GM12878 (cell line): ENCODE results near the gene C14orf93. TPM values are rescaled to one million over a fixed set of nuclear protein-coding genes. Genes with fewer than 3 reads are reported as not detected.

Source experiments
- BACH1 ChIP-seq: fragments of 450-650 bp; IDR thresholded peaks from 2 replicates; pipeline ENCODE4 v1.6.1; 2017; ENCODE audit warnings: mild to moderate bottlenecking, borderline replicate concordance
- DPF2 ChIP-seq: fragments of 450-650 bp; IDR thresholded peaks from 2 replicates; pipeline ENCODE4 v1.6.1; 2017; ENCODE audit warnings: mild to moderate bottlenecking
- ETV6 ChIP-seq, 2 experiments: fragments of 450-650 bp in 1 of 2; IDR thresholded peaks in 1 of 2; conservative IDR thresholded peaks in 1 of 2; 2 replicates each; pipeline ENCODE4 v1.6.1; 2014; ENCODE audit warnings: antibody characterized with exemption in 1 of 2, borderline replicate concordance in 1 of 2, low read depth in 1 of 2, mild to moderate bottlenecking in 1 of 2, moderate library complexity in 1 of 2
- HDAC2 ChIP-seq: fragments of 200-600 bp; sonication (generic); IDR thresholded peaks from 2 replicates; pipeline ENCODE4 v1.6.1; 2017
- IRF4 ChIP-seq: IDR thresholded peaks from 2 replicates; pipeline ENCODE4 v1.6.1; 2011; ENCODE audit warnings: low read depth, low read length
- KDM1A ChIP-seq: fragments of 200-600 bp; sonication (generic); IDR thresholded peaks from 2 replicates; pipeline ENCODE4 v1.6.1; 2016; ENCODE audit warnings: borderline replicate concordance
- LARP7 ChIP-seq: fragments of 450-650 bp; IDR thresholded peaks from 2 replicates; pipeline ENCODE4 v1.6.1; 2017; ENCODE audit warnings: mild to moderate bottlenecking
- MTA3 ChIP-seq: IDR thresholded peaks from 2 replicates; pipeline ENCODE4 v1.6.1; 2012; ENCODE audit warnings: low read length, inconsistent platforms, borderline replicate concordance
- NFIC ChIP-seq: IDR thresholded peaks from 2 replicates; pipeline ENCODE4 v1.6.1; 2012; ENCODE audit warnings: low read depth, mild to moderate bottlenecking, inconsistent platforms, low read length, moderate library complexity
- NFYA ChIP-seq: IDR thresholded peaks from 2 replicates; pipeline ENCODE4 v1.6.1; 2011; ENCODE audit warnings: low read depth, mild to moderate bottlenecking, low read length, improper control_type of control experiment, borderline replicate concordance
- NFYB ChIP-seq: IDR thresholded peaks from 2 replicates; pipeline ENCODE4 v1.6.1; 2011; ENCODE audit warnings: low read depth, mild to moderate bottlenecking, low read length, improper control_type of control experiment, moderate library complexity; ENCODE audit not compliant: insufficient read depth
- PAX8 ChIP-seq: fragments of 450-650 bp; IDR thresholded peaks from 2 replicates; pipeline ENCODE4 v1.6.1; 2017; ENCODE audit warnings: mild to moderate bottlenecking, moderate library complexity
- POLR2AphosphoS5 ChIP-seq: IDR thresholded peaks from 2 replicates; pipeline ENCODE4 v1.6.1; 2011; ENCODE audit warnings: mild to moderate bottlenecking, low read length, inconsistent platforms
- POU2F2 ChIP-seq: IDR thresholded peaks from 3 replicates; pipeline ENCODE4 v1.6.1; 2011; ENCODE audit warnings: low read depth, mild to moderate bottlenecking, low read length, borderline replicate concordance
- SMC3 ChIP-seq: IDR thresholded peaks from 2 replicates; pipeline ENCODE4 v1.6.1; 2011; ENCODE audit warnings: low read length, improper control_type of control experiment, borderline replicate concordance
- TBL1XR1 ChIP-seq: IDR thresholded peaks from 2 replicates; pipeline ENCODE4 v1.6.1; 2012; ENCODE audit warnings: low read depth, low read length, improper control_type of control experiment
- TCF12 ChIP-seq: IDR thresholded peaks from 2 replicates; pipeline ENCODE4 v1.6.1; 2011; ENCODE audit warnings: low read depth, mild to moderate bottlenecking, low read length
- TCF7 ChIP-seq: IDR thresholded peaks from 2 replicates; pipeline ENCODE4 v1.6.1; 2014; ENCODE audit warnings: antibody characterized with exemption, borderline replicate concordance
- ZNF207 ChIP-seq: fragments of 450-650 bp; IDR thresholded peaks from 2 replicates; pipeline ENCODE4 v1.6.1; 2014; ENCODE audit warnings: antibody characterized with exemption, mild to moderate bottlenecking, borderline replicate concordance
- ZNF24 ChIP-seq: fragments of 450-650 bp; IDR thresholded peaks from 2 replicates; pipeline ENCODE4 v1.6.1; 2017; ENCODE audit warnings: antibody characterized with exemption, mild to moderate bottlenecking
- ZNF274 ChIP-seq: IDR thresholded peaks from one replicate; pipeline ENCODE4 v1.8.0; 2011; ENCODE audit not compliant: insufficient read length, insufficient read depth
- polyA plus RNA-seq, 11 experiments: library from polyadenylated mRNA; depleted of rRNA in 4 of 11; unstranded in 6 of 11; stranded (reverse) in 5 of 11; fragments of >200 nt; fragmentation: Nextera tagmentation in 4 of 11; fragmentation: Illumina TruSeq in 1 of 11; extraction: Ambion mirVana in 4 of 11; extraction: Trizol in 1 of 11; gene quantifications; 1 replicate in 1 of 11; 2 replicates in 10 of 11; pipeline versions ENCODE4 v1.2.1 to v1.2.3, GENCODE V29; 2011 to 2016; ENCODE audit warnings: inconsistent platforms in 2 of 11, missing spikeins in 2 of 11, low read depth in 1 of 11
- total RNA-seq, 4 experiments: library from RNA; depleted of rRNA in 3 of 4; stranded (reverse); fragments of >200 nt in 3 of 4; fragmentation: Illumina TruSeq in 1 of 4; extraction: Trizol in 1 of 4; gene quantifications; 2 replicates each; pipeline versions ENCODE4 v1.2.1 to v1.2.3, GENCODE V29; 2013 to 2021
- TF ChIP-seq, protein P1 (sequence below): fragments of 450-650 bp; IDR thresholded peaks from 2 replicates; pipeline ENCODE4 v1.6.1; 2017; ENCODE audit warnings: mild to moderate bottlenecking
- TF ChIP-seq, protein P2 (sequence below): fragments of 450-650 bp; IDR thresholded peaks from 2 replicates; pipeline ENCODE4 v1.6.1; 2016; ENCODE audit warnings: mild to moderate bottlenecking, moderate library complexity, borderline replicate concordance
- TF ChIP-seq, protein P3 (sequence below): fragments of 450-650 bp; IDR thresholded peaks from 2 replicates; pipeline ENCODE4 v1.6.1; 2017; ENCODE audit warnings: low read depth, mild to moderate bottlenecking, moderate library complexity

C14orf93 gene
- total and polyA plus RNA-seq, 10 of the 15 experiments (the other 5 are each of a cell fraction or from before 2014, with no cell fraction given): 1.8 to 13.9 (median 10.2) TPM

DNA sequence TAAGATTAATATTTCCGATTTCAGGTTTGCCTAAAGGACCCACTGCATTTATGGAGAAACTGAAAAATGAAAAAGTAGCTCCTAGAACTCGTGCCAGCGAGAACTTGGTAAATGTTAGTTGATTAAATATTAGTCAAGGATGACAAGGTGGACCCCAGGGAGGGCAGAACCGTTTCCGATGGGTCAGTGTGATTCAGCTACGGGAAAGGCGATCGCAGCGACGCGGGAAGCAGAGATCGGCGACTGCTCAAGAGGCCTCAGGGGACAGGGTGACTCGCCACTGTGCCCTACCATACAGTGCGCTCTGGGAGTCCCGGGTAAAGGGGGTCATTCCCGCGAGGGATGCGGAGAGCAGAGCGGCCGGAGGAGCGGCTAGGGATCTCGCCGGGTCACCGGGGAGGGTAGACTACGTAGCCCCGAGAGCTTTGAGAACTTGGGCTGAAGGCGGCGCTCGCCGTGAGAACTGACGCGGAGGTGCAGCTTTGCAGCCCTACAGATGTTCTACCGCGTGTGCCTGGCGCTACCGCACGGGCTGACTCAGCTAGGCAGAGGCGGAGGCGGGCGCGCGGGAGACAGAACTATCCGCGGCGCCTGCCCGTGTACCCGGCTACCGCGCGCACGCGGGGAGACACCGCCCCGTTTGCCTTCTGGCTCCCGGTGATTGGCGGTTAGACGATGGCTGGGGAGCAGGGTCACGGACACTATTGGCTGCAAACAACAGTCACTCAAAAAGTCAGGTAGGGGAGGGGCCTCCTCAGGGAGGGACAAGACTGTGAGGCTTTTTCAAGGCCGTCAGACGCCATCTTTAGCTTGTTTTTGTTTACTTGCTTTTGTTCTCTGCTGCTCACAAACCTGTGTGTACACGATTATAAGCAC is 3.2 kb downstream of the C14orf93 start (continued):
- TF ChIP-seq, protein P1, sequence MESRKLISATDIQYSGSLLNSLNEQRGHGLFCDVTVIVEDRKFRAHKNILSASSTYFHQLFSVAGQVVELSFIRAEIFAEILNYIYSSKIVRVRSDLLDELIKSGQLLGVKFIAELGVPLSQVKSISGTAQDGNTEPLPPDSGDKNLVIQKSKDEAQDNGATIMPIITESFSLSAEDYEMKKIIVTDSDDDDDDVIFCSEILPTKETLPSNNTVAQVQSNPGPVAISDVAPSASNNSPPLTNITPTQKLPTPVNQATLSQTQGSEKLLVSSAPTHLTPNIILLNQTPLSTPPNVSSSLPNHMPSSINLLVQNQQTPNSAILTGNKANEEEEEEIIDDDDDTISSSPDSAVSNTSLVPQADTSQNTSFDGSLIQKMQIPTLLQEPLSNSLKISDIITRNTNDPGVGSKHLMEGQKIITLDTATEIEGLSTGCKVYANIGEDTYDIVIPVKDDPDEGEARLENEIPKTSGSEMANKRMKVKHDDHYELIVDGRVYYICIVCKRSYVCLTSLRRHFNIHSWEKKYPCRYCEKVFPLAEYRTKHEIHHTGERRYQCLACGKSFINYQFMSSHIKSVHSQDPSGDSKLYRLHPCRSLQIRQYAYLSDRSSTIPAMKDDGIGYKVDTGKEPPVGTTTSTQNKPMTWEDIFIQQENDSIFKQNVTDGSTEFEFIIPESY: no peak
- no peak for TF ChIP-seq ZNF274
- TF ChIP-seq IRF4: no peak
- TF ChIP-seq NFYB: peak; percentile 94
- TF ChIP-seq ZNF207: peak; percentile 91
- TF ChIP-seq LARP7: peak; percentile 69
- TF ChIP-seq, protein P2, sequence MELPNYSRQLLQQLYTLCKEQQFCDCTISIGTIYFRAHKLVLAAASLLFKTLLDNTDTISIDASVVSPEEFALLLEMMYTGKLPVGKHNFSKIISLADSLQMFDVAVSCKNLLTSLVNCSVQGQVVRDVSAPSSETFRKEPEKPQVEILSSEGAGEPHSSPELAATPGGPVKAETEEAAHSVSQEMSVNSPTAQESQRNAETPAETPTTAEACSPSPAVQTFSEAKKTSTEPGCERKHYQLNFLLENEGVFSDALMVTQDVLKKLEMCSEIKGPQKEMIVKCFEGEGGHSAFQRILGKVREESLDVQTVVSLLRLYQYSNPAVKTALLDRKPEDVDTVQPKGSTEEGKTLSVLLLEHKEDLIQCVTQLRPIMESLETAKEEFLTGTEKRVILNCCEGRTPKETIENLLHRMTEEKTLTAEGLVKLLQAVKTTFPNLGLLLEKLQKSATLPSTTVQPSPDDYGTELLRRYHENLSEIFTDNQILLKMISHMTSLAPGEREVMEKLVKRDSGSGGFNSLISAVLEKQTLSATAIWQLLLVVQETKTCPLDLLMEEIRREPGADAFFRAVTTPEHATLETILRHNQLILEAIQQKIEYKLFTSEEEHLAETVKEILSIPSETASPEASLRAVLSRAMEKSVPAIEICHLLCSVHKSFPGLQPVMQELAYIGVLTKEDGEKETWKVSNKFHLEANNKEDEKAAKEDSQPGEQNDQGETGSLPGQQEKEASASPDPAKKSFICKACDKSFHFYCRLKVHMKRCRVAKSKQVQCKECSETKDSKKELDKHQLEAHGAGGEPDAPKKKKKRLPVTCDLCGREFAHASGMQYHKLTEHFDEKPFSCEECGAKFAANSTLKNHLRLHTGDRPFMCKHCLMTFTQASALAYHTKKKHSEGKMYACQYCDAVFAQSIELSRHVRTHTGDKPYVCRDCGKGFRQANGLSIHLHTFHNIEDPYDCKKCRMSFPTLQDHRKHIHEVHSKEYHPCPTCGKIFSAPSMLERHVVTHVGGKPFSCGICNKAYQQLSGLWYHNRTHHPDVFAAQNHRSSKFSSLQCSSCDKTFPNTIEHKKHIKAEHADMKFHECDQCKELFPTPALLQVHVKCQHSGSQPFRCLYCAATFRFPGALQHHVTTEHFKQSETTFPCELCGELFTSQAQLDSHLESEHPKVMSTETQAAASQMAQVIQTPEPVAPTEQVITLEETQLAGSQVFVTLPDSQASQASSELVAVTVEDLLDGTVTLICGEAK: 0 out of 2 replicates have a peak, but pooled peaks have one; percentile 38
- TF ChIP-seq ETV6 (conservative IDR thresholded peaks at IDR 0.05 in 1 of 2, IDR thresholded peaks at IDR 0.05 in 1 of 2; ENCODE audit: borderline replicate concordance in 1 of 2, low read depth in 1 of 2): no peak
- TF ChIP-seq SMC3: no peak
- peak; percentile 48 for TF ChIP-seq NFYA
- TF ChIP-seq PAX8: peak; percentile 91
- TF ChIP-seq TCF7: no peak
- no peak; the same call in 1 of the 2 replicates for TF ChIP-seq TCF12
- TF ChIP-seq, protein P3, sequence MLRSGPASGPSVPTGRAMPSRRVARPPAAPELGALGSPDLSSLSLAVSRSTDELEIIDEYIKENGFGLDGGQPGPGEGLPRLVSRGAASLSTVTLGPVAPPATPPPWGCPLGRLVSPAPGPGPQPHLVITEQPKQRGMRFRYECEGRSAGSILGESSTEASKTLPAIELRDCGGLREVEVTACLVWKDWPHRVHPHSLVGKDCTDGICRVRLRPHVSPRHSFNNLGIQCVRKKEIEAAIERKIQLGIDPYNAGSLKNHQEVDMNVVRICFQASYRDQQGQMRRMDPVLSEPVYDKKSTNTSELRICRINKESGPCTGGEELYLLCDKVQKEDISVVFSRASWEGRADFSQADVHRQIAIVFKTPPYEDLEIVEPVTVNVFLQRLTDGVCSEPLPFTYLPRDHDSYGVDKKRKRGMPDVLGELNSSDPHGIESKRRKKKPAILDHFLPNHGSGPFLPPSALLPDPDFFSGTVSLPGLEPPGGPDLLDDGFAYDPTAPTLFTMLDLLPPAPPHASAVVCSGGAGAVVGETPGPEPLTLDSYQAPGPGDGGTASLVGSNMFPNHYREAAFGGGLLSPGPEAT: peak; percentile 44; the same call in 1 of the 2 replicates
- no peak for TF ChIP-seq HDAC2
- peak; percentile 96 for TF ChIP-seq DPF2
- no peak; the same call in 1 of the 2 replicates for TF ChIP-seq TBL1XR1
- TF ChIP-seq MTA3: no peak
- TF ChIP-seq POLR2AphosphoS5: peak; percentile 93
- no peak for TF ChIP-seq KDM1A
- TF ChIP-seq ZNF24: no peak
- no peak; the same call in 1 of the 3 replicates for TF ChIP-seq POU2F2
- peak; percentile 92 for TF ChIP-seq BACH1
- no peak for TF ChIP-seq NFIC
